CD4-positive, alpha-beta memory T cell (primary cell): ENCODE data around the gene CLN5. TPM values are rescaled to one million over a fixed set of nuclear protein-coding genes. Genes with fewer than 3 reads are reported as not detected.

Source experiments
- CTCF ChIA-PET: fragments of 350-600 bp; sonication (Branson Sonifier 250); formaldehyde crosslinking; loops from one replicate; lab custom pipeline; 2021; ENCODE audit warnings: inconsistent platforms; ENCODE audit not compliant: partially characterized antibody; lab: Charles Lee
- POLR2A ChIA-PET: fragments of 350-600 bp; sonication (Branson Sonifier 250); formaldehyde crosslinking; loops from one replicate; lab custom pipeline; 2021; ENCODE audit not compliant: partially characterized antibody; lab: Charles Lee
- DNase-seq, 5 donors: peaks; one replicate each; pipeline versions ENCODE4 v3.0.0 to v3.0.0-alpha.2; 2020 to 2022; ENCODE audit warnings: mixed read lengths in 1 of 5
- H3K27ac ChIP-seq: one replicate; pipeline ENCODE4 v1.7.0; 2013; ENCODE audit warnings: low read depth, low read length
- H3K27me3 ChIP-seq: 2 replicates; pipeline ENCODE4 v1.7.0; 2013; ENCODE audit warnings: mild to moderate bottlenecking, low read length, moderate library complexity; ENCODE audit not compliant: insufficient read depth
- H3K36me3 ChIP-seq: 2 replicates; pipeline ENCODE4 v1.7.0; 2013; ENCODE audit warnings: mild to moderate bottlenecking, low read length, moderate library complexity; ENCODE audit not compliant: insufficient read depth
- H3K4me1 ChIP-seq: 2 replicates; pipeline ENCODE4 v1.7.0; 2013; ENCODE audit warnings: mild to moderate bottlenecking, low read length, moderate library complexity; ENCODE audit not compliant: insufficient read depth
- H3K4me3 ChIP-seq, 2 donors: one replicate each; pipeline ENCODE4 v1.7.0; 2013; ENCODE audit warnings: low read length in 2 of 2, mild to moderate bottlenecking in 1 of 2
- H3K9me3 ChIP-seq, 2 donors: one replicate each; pipeline ENCODE4 v1.7.0; 2013; ENCODE audit warnings: low read length in 2 of 2, control low read depth in 1 of 2; ENCODE audit not compliant: control insufficient read depth in 1 of 2
- H3K27ac Mint-ChIP-seq, 7 donors: one replicate each; pipeline ENCODE4 v1.8.0; 2020 to 2021; ENCODE audit warnings: mixed read lengths in 7 of 7, mild to moderate bottlenecking in 6 of 7, inconsistent platforms in 3 of 7, moderate library complexity in 3 of 7
- H3K27me3 Mint-ChIP-seq, 2 donors: one replicate each; pipeline ENCODE4 v1.8.0; 2020 to 2021; ENCODE audit warnings: mixed read lengths in 2 of 2
- H3K36me3 Mint-ChIP-seq, 2 donors: one replicate each; pipeline ENCODE4 v1.8.0; 2020 to 2021; ENCODE audit warnings: mixed read lengths in 2 of 2, inconsistent platforms in 1 of 2, mild to moderate bottlenecking in 1 of 2
- H3K4me1 Mint-ChIP-seq, 4 donors: one replicate each; pipeline ENCODE4 v1.8.0; 2020 to 2021; ENCODE audit warnings: mixed read lengths in 4 of 4, mild to moderate bottlenecking in 1 of 4
- H3K4me3 Mint-ChIP-seq, 8 donors: one replicate each; pipeline ENCODE4 v1.8.0; 2020 to 2021; ENCODE audit warnings: mixed read lengths in 8 of 8, mild to moderate bottlenecking in 7 of 8, moderate library complexity in 6 of 8, inconsistent platforms in 3 of 8
- H3K9me3 Mint-ChIP-seq, 8 donors: one replicate each; pipeline ENCODE4 v1.8.0; 2020 to 2021; ENCODE audit warnings: mixed read lengths in 8 of 8, mild to moderate bottlenecking in 5 of 8, inconsistent platforms in 3 of 8, moderate library complexity in 1 of 8
- intact Hi-C: fragments of 100-400 bp; cut with micrococcal nuclease; formaldehyde crosslinking; loops from one replicate; pipeline ENCODE4 v1.15.1; 2023
- polyA plus RNA-seq, 2 donors: library from polyadenylated mRNA; unstranded; fragments of 300-500 nt; fragmentation: Illumina TruSeq; gene quantifications; one replicate each; pipeline ENCODE4 v1.2.3, GENCODE V29; 2021
- total RNA-seq, 2 experiments: library from RNA; stranded (reverse); gene quantifications; one replicate each; pipeline ENCODE4 v1.2.3, GENCODE V29; 2021

CLN5 gene
- total and polyA plus RNA-seq, 4 experiments from 2014 or later: 26.0 to 48.6 (median 33.9) TPM

DNA sequence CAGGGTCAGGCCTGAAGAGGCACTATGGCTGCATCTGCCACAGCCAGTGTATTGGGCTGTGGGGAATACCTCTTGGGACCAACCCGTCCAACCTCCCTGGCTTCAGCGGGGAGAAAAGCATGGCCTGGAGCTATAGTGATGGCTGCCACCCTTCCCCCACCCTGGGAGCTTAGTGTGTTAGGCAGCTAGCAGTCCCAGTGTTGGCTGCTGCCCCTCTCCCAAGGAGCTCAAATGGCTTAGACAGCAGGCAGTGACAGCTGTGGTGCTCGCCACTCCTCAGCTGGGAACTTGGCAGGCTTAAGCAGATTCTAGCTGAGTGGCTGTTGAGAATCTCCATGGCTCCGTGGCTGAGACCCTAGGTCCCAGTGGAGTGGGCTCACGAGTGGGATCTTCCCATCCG, 23.8 kb upstream of the CLN5 start:
- H3K4me1 ChIP-seq: no peaks in the 10 kb centered on the region
- intact Hi-C loops: no loop called here
- no peaks in the 10 kb centered on the region for H3K9me3 ChIP-seq
- H3K27ac Mint-ChIP-seq: no peak overlapping the region
- peaks cover 0 to 4% (median 1%) of the 10 kb centered on the region in 4 donors for H3K4me1 Mint-ChIP-seq
- no peaks in the 10 kb centered on the region for H3K36me3 Mint-ChIP-seq
- H3K9me3 Mint-ChIP-seq: peaks cover 0 to 2% (median 0%) of the 10 kb centered on the region in 8 donors
- no peak overlapping the region for H3K27ac ChIP-seq
- no peak overlapping the region for H3K4me3 ChIP-seq
- POLR2A ChIA-PET: no interaction called here
- H3K36me3 ChIP-seq: no peaks in the 10 kb centered on the region
- no peak overlapping the region for H3K4me3 Mint-ChIP-seq
- H3K27me3 Mint-ChIP-seq: peaks cover 10 to 27% of the 10 kb centered on the region in 2 donors
- no peaks in the 10 kb centered on the region for H3K27me3 ChIP-seq
- DNase-seq: no peak
- CTCF ChIA-PET: no interaction called here

GRCh38 chr13:76969488-76970365, 22.2 kb upstream of the CLN5 start:
- intact Hi-C loops: no loop called here
- CTCF ChIA-PET: interaction anchor here (1.1 to 4.0 kb wide), 2 partner anchors 11 to 15 kb away, joined by 3 to 32 read pairs; no protein-coding TSS in a partner anchor
- H3K9me3 Mint-ChIP-seq: peaks cover 0 to 2% (median 0%) of the 10 kb centered on the region in 8 donors

GRCh38 chr13:76971215-76971614, 20.7 kb upstream of the CLN5 start:
- CTCF ChIA-PET: interaction anchor here (1.1 to 4.0 kb wide), 2 partner anchors 9 to 67 kb away, joined by 3 to 32 read pairs; no protein-coding TSS in a partner anchor
- H3K27me3 ChIP-seq: no peaks in the 10 kb centered on the region
- H3K36me3 ChIP-seq: no peaks in the 10 kb centered on the region
- intact Hi-C loops: no loop called here
- H3K4me3 ChIP-seq: no peak overlapping the region
- peaks cover 0 to 2% (median 0%) of the 10 kb centered on the region in 8 donors for H3K9me3 Mint-ChIP-seq
- H3K9me3 ChIP-seq: no peaks in the 10 kb centered on the region
- no peaks in the 10 kb centered on the region for H3K36me3 Mint-ChIP-seq
- H3K27ac Mint-ChIP-seq: no peak overlapping the region
- peaks cover 18 to 29% of the 10 kb centered on the region in 2 donors for H3K27me3 Mint-ChIP-seq
- no peak overlapping the region for H3K4me3 Mint-ChIP-seq
- POLR2A ChIA-PET: no interaction called here
- DNase-seq: no peak
- H3K4me1 Mint-ChIP-seq: peaks cover 0 to 4% (median 1%) of the 10 kb centered on the region in 4 donors
- peaks cover 4% of the 10 kb centered on the region for H3K4me1 ChIP-seq
- H3K27ac ChIP-seq: no peak overlapping the region

More at GRCh38 chr13:76969488-76970365, 22.2 kb upstream of the CLN5 start:
- Mint-ChIP-seq H3K36me3 (no peaks in the 10 kb centered on the region), H3K27me3 (peaks cover 15 to 29% of the 10 kb centered on the region in 2 donors), H3K4me1 (peaks cover 0 to 4% (median 1%) of the 10 kb centered on the region in 4 donors), H3K27ac (no peak overlapping the region), H3K4me3 (no peak overlapping the region)
- H3K27me3 ChIP-seq: no peaks in the 10 kb centered on the region
- no peaks in the 10 kb centered on the region for H3K4me1 ChIP-seq
- H3K36me3 ChIP-seq: no peaks in the 10 kb centered on the region
- H3K9me3 ChIP-seq: no peaks in the 10 kb centered on the region
- H3K27ac ChIP-seq: no peak overlapping the region
- POLR2A ChIA-PET: no interaction called here
- H3K4me3 ChIP-seq: no peak overlapping the region
- DNase-seq: no peak

- H3K27ac ChIP-seq: no peak overlapping the region
- ChIA-PET POLR2A (no interaction called here), CTCF (interaction anchor here (1.1 to 4.0 kb wide), 3 partner anchors 9 to 68 kb away, joined by 3 to 32 read pairs (median 3); no protein-coding TSS in a partner anchor)
- intact Hi-C loops: no loop called here
- DNase-seq: no peak
- Mint-ChIP-seq H3K4me1 (peaks cover 7 to 9% (median 9%) of the 10 kb centered on the region in 4 donors), H3K9me3 (peaks cover 0 to 2% (median 0%) of the 10 kb centered on the region in 8 donors), H3K36me3 (no peaks in the 10 kb centered on the region), H3K27ac (no peak overlapping the region), H3K4me3 (no peak overlapping the region), H3K27me3 (peaks cover 18 to 25% of the 10 kb centered on the region in 2 donors)
- H3K36me3 ChIP-seq: no peaks in the 10 kb centered on the region
- no peaks in the 10 kb centered on the region for H3K27me3 ChIP-seq
- peaks cover 10% of the 10 kb centered on the region for H3K4me1 ChIP-seq
- no peaks in the 10 kb centered on the region for H3K9me3 ChIP-seq
- no peak overlapping the region for H3K4me3 ChIP-seq
Measured at GRCh38 chr13:76971851-76972829, 19.7 kb upstream of the CLN5 start.

DNA sequence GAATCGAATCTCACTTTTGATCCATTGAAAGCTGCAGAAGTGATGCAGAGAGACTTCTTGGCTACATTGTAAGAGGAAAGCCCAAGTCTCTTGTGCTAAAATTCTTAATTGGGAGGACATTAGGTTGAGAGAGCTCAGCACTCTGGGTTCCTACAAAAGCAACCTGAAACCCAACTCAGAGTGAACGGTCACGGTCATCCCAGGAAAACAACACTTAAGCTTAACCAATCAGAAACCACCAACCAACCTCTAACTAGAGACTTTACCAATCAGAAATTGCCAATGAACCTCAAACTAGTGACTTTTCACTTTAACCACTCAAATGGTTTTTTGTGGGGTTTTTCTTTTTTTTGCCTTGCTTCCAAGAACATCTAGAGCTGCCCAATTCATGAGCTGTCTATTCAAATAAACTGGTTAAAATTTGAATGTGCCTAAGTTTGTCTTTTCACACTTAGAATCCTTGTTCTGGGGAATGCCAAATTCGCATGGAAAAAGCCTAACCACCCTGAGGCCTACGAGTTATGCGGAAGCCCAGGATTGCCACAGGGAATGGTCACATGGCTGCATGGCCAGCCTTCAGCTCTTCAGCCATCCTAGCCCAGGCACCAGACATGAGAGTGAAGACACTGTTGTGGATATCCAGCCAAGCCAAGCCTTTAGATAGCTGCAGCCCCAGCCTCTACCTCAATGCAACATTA, 17.8 kb upstream of the CLN5 start:
- Histone ChIP-seq H3K27ac (no peak overlapping the region), H3K36me3 (no peaks in the 10 kb centered on the region), H3K27me3 (no peaks in the 10 kb centered on the region), H3K4me1 (peaks cover 13% of the 10 kb centered on the region), H3K4me3 (no peak overlapping the region), H3K9me3 (no peaks in the 10 kb centered on the region)
- no peak overlapping the region for H3K27ac Mint-ChIP-seq
- POLR2A ChIA-PET: interaction anchor here (1.2 kb wide), 1 partner anchor 89 kb away, joined by 3 read pairs; no protein-coding TSS in a partner anchor
- H3K9me3 Mint-ChIP-seq: no peaks in the 10 kb centered on the region
- CTCF ChIA-PET: interaction anchor here (1.6 kb wide), 1 partner anchor 9 kb away, joined by 3 read pairs; no protein-coding TSS in a partner anchor
- H3K4me3 Mint-ChIP-seq: no peak overlapping the region
- no peak for DNase-seq
- H3K27me3 Mint-ChIP-seq: peaks cover 18 to 21% of the 10 kb centered on the region in 2 donors
- peaks cover 9 to 12% (median 11%) of the 10 kb centered on the region in 4 donors for H3K4me1 Mint-ChIP-seq
- intact Hi-C loops: no loop called here
- H3K36me3 Mint-ChIP-seq: no peaks in the 10 kb centered on the region

- CTCF ChIA-PET: interaction anchor here (1.6 kb wide), 1 partner anchor 8 kb away, joined by 3 read pairs; no protein-coding TSS in a partner anchor
- intact Hi-C loops: no loop called here
- Mint-ChIP-seq H3K9me3 (no peaks in the 10 kb centered on the region), H3K27ac (no peak overlapping the region), H3K4me1 (peaks cover 9 to 12% (median 11%) of the 10 kb centered on the region in 4 donors), H3K27me3 (peaks cover 19 to 20% of the 10 kb centered on the region in 2 donors), H3K36me3 (no peaks in the 10 kb centered on the region), H3K4me3 (no peak overlapping the region)
- Histone ChIP-seq H3K4me1 (peaks cover 13% of the 10 kb centered on the region), H3K27ac (no peak overlapping the region), H3K4me3 (no peak overlapping the region), H3K36me3 (no peaks in the 10 kb centered on the region), H3K27me3 (no peaks in the 10 kb centered on the region), H3K9me3 (no peaks in the 10 kb centered on the region)
- no peak for DNase-seq
- POLR2A ChIA-PET: interaction anchor here (1.2 kb wide), 1 partner anchor 89 kb away, joined by 3 read pairs; no protein-coding TSS in a partner anchor
Measured at GRCh38 chr13:76974618-76974975, 17.3 kb upstream of the CLN5 start.
